GM21529 (cell line): ENCODE measurements around the gene SMO.

Experiments used
- ATAC-seq: cut with Tn5 transposase; IDR thresholded peaks from one replicate; pipeline ENCODE4 v1.9.1; 2021; ENCODE audit not compliant: unreplicated experiment

SMO gene

DNA sequence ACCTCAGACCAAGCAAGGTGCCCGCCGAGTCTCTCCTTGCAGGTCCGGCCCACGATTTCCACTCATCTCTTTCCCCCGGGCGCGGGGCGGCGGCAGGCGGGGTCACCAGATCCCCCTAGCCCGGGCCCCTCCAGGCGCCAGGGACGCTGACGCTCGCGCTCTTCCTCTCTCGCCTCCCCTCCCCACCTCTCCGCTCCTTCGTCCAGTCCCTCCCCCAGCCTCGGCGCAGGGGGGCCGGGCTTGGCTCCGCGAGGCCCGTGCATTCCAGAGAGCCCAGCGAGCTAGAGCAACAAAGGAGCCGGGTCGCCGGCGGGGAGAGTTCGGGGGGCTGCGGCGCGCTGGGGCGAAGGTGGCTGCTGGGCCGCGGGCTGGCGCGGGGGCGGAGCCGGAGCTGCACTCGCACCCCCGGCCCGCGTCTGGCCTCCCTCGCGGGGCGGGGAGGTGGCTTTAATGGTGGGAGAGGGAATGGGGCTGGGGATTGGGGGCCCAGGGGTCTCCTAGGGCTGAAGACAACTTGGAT, at the start of gene SMO:
Gene SMO (plus strand): TSS at position 262 of the 520 bp plus-strand sequence. CDS start 519 bp downstream, outside the sequence.
- ATAC-seq, result peak; percentile 50

DNA sequence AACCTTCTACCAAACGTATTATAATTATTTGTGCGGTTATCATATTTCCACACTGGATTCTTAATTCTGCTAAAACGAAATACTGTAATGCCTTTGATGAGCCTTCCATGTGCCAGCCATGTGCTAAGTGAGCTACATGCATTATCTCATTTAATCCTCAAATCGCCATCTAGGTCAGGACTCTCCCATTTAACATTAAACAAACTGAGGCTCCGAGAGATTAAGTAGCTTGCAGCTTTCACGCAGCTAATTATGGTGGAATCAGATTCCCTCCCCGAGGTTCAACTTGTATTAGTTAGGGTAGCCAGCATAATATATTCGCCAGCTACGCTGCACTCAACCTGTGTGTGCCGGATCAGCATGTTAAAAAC, 44.7 kb upstream of the SMO start:
- ATAC-seq, result no peak

DNA sequence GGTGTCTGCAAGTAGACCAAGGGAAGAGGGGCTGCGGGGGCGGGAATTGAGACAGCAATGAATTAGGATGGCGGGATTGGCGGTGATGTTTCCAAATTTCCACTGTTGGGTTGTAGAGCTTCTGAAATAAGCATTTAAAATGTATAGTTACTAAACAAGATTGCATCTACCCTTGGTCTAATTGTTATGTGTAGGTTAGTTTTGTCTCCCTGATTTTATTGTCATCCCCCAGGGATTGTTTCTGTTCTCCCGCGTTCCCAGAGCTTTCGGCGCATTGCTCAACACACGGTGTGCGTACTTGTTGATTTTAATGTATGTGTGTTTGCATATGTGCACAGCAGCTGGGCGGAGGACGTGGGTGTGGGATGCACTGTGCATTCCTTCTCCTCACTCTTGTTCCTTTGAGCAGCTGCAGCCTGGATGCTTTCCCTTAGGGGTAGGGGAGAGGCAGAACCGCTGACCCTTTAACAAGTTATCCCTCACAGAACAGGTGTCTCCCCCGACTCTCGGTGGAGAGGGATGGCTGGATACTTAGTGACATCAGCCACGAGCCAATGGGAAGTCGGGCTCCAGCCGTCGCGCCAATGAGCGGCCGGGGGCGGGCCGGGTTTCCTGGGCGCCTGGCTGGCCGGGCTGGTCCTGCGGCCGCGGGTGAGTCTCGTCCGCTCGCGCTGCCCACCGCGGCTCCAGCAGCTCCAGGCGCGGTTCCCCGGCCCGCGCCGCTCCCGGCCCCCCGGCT, 44.2 kb upstream of the SMO start, which contains the start of gene TSPAN33:
Gene TSPAN33 (plus strand): TSS at position 613 of the 739 bp plus-strand sequence. CDS start 274 bp downstream, outside the sequence.
- peak; percentile 69 for ATAC-seq

DNA sequence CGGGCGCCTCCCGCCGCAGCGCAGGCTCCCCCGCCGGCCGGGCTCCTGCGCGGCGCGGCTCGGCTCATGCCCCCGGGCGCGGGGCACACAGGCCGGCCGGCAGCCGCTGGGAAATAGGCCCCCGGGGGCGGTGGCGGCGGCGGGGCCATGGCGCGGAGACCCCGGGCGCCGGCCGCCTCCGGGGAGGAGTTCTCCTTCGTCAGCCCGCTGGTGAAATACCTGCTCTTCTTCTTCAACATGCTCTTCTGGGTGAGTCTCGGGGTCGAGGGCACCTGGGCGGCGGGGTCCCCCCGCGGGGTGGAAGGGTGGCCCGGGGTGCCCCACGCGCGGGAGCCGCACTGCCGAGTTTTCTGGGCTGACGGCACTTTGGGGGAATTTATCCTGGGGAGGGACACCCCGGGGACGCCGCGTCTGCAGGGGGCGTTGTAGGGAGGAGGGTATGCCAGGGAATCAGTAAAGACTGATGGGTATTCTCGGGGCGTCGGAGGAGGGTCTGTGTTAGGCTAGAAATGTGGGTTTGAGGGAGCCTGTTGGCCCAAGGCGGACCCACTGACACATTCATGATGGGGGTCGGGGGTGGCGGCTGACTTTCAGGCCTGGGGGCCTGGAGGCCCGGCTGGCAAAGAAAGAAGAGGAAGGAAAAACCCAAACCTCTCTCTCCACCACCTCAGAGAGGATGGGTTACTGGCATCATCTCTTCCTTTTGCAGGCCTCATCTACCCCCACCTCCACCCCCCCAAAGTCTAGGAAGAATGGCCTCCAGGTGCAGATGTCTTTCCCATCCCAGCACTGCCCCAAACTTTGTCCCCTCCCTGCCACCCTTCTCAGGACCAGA, 43.4 kb upstream of the SMO start:
- peak; percentile 21 for ATAC-seq

DNA sequence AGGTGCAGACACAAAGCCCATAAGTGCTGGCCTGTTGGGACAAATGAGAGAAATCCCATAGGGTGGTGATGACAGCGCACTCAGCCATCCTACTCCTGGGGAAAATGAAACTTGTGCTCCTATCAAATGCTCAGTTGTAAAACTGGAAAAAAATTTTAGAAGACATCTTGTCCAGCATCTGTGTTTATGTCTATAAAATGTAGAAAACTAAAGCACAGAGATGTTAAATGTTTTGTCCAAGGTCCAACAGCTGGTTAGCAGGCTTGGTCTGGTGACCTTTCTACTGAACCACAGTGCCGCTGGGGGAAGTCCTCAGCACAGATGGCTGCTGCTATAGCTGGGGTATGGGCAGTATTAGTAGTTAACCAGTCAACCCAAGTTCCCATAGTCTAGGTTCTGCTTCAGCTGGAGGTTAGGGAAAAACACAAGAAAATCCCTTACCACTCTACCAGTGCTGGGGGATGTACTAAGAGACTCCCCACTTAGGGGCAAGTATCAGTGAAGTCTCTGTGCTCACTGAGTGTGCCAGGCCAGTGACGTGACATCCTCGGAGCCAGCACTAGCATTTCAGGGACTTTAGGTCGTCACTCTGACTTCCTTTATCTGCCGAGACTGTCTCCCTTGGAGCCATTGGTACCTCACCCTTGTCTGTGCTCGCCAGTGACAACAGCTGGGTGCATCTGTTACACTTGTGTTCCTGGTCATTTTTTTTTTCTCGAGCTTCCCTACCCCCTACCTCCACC, 42.0 kb upstream of the SMO start:
- ATAC-seq, result peak; percentile 64

DNA sequence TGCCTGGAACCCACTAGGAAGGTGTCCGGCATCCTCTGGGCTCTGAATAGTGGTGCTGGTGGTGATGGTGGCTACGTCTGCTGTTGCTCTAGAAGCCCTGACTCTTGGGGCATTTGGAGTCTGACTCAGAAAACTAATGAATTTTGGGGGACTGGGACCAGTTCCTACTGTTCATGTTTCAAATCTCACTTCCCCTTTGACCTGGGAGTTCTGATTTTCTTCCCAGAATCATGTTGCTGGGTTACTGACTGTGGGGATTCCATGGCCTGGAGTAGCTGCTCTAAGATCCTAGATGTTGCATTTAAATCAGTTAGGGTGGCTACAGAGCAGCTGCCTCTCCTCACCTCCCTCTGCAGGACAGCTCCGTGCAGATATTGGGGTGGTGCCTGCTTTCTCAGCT, 40.7 kb upstream of the SMO start:
- ATAC-seq, result no peak

DNA sequence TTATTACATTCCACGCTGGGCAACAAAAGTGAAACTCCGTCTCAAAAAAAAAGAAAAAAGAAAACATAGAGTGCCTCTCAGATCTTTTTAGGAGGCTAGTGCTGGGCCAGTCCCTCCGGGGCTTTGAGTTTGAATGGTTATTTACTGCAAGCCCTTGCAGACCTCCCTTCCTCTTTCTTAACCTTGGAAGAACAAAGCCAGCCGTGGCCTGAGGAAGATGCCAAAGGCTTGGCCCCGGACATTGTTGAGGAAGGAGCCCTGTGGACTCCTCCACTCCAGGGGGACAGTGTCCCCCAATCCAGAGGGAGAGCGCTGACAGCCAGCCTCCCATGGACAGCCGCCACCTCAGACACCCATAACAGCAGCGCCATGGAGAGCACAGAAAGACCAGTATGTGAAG, 38.9 kb upstream of the SMO start:
- no peak for ATAC-seq

DNA sequence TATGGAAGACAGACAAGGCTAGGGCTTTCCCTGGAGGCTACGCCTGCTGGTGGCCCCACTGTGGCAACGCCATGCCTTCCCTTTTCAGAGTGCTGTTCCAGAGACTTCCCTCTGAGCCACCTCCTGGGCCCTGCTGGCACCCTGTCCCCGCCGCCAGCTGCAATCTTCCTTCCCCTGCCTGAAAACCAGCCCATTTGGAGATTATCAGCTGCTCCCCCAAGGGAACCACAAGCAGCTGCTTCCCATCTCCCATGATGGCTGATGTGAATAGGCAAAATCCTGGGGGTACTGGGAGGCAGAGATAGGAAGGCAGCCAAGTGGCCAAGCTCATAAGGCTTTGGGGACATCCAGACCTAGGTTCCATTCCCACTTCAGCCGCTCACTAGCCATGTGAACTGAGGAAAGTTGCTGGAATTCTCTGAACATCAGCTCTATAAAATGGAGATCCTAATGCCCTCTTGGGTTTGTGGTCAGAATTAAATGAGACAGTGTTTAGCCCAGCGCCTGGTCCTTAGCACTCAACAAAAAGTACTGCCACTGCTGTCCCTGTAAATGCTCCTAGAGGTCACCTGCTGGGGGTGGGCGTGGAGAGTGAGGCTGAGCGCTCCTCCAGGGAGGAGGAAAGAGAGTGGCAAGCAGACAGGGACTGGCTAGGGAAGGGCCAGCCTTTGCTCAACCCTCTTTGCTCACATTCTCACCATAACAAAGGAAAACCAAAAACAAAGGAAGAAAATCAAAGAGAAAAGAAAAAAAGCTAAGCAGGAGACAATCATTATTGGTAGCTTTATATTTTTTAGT, 38.0 kb upstream of the SMO start:
- ATAC-seq, result no peak

DNA sequence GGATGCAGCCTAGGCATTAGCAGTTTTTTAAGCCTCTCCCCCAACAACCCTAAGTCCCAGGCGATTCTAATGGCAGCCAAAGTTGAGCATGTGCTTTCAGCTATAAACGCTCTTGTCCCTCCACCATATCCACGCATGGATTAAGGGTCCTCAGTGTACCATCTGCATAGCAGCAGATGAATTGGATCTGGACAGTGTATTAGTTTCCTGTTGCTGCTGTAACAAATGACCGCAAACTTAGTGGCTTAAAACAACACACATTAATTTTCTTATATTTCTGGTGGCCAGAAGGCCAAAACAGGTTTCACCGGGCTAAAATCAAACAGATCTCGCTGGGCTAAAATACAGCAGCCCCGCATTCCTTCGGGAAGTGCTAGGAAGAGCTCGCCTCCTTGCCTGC, 30.8 kb upstream of the SMO start:
- ATAC-seq, result no peak

DNA sequence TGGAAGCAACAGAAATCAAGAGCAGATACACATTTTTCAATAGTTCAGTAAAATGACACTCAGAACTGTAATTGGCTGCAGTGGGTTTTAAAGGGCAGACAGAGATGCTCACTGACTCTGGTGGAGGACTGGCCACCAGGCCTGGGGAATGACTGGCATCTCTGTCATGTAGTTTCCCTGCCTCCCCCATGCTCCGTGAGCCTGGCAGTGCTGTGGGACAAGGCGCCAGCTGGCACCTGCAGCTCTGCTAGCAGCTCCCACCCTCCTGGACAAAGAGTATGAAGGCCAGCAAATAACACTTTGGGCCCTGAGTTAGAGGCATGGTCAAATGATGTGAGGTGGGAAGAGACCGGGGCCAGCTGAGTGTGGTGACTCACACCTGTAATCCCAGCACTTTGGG, 28.9 kb upstream of the SMO start:
- no peak for ATAC-seq

DNA sequence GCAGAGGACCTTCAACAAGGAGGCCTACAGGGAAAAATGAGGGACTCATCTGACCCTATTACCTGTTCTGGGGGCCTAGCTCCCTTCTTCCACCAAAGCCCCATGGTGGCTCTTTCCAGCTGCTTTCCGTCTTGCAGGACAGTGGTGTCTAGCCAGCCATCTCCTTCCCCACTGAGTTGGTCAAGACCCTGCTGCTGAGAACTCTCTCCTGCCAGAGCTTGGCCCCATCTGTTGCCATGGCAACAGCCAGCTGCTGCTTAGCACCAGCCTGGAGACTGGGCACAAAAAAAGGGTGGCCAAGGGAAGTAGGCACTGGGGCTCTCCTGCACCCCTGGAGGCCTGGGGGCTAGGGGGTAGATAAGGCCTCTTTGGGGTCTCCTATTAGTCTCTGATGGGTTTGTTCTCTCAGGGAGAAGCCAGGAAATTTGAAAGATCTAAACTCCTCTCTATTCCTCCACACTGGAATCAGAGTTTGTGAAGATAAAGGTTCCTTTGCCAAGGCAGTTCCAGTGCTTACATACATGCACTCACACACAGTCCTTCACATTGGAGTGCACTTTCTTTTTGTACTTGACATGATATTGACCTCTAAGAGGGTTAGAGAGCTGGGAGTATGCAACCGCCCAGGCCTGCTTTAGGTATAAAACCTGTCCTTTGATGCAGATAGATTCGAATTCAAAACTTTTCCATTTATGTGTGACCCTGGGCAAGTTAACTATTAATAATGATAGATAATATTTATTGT, 28.1 kb upstream of the SMO start:
- ATAC-seq, result no peak

DNA sequence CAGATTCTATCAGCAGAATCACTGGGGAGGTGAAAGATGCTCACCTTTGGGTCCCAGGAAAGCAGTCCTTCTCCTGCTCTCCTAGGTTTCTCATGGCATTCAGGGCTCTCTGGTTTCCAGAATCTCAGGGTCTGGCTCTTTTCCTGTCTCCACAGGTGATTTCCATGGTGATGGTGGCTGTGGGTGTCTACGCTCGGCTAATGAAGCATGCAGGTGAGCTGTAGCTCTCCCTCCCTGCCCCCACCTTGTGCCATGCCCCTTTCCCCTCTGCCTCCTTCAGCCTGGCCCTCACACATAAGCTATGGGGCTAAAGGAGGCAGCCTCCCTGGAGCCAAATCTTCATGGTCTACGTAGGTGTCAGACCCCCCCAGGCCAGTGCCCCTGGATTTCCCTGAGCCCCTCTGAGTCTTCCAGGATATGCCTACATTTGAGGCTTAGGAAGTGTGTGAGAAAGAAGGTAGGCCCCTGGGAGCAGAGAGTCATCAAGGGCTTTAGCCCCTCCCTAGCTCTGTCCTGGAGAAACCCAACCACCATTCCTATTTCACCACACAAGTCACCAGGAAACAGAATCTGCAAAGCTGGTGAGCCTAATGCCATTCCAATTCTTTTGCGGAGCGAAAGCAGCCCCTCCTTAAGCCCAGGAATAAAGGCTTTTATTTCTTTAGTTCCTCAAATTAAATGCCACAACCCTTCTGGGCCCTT, 26.8 kb upstream of the SMO start:
- ATAC-seq, result no peak

DNA sequence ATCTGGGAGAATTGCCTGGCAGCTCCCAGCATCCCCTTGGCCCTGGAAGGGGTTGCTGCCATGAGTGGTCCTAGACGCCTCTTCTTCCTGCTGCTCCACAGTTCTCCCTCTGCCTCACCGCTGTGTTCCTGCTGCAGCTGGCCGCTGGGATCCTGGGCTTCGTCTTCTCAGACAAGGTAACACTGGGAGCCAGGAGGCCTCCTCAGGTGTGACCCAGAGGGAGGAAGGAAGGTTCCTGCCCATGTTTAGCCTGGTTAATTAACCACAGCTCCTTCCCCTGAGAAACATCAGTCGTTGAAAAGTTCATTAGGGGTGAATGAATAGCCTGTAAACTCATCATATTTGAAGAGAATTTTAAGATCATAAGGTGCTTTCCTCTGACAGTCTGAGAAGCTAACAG, 25.7 kb upstream of the SMO start:
- ATAC-seq, result no peak

DNA sequence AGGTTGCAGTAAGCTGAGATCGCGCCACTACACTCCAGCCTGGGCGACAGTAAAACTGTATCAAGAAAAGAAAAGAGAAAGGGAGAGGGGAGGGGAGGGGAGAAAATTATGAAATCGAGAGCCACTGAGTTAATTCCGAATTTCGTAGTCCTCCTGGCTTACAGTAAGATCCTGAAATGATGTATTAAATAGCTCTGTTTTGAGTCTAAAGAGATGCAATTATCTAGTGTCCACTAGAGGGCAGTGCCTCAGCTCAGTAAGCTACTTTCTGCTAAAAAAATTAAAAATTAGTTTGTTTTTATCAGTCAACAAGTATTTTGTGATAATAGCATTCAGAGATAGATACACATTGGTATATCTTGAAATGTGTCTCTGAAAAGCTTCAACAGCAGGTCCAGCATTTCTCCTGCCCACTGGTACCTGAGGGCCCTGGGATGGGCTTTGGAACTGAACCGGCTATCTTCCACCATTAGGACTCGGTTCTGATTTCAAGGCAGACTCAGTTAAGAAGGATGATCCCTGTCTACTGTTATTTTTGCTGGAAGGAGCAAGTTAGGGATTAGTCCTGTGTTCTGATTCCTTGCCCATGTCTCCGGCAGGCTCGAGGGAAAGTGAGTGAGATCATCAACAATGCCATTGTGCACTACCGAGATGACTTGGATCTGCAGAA, 24.4 kb upstream of the SMO start:
- no peak for ATAC-seq

DNA sequence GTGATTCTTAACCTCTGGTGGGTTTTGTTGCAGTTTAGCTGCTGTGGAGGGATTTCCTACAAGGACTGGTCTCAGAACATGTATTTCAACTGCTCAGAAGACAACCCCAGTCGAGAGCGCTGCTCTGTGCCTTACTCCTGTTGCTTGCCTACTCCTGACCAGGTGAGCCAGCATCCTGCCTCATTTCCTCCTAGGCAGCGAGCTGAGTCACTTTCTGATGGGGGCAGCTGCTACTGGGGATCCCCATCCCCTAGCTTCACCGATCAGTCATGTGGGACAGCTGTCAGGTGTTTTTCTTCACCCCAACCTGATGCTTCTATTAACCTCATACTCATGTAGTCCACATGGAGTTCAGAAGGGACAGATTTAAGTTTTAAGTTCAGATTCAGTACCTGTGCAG, 21.7 kb upstream of the SMO start:
- ATAC-seq, result peak; percentile 49

DNA sequence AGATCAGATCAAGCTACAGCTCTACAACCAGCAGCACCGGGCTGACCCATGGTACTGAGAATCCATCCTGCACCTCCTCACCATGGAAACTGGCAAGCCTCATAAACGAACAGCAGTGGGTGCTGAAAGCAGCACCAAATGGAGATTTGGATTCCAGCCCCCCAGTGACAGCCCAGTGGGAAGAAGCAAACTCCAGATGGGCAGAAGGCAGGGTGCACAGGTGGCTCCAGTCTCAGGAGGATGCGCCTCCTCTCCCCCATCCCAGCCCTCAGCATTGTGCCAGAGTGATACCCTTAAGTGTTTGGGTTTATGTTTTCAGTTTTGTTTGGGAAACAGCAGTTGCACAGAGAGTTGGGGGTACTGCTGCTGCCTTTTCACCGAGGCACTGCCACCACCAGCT, 20.6 kb upstream of the SMO start:
- no peak for ATAC-seq

DNA sequence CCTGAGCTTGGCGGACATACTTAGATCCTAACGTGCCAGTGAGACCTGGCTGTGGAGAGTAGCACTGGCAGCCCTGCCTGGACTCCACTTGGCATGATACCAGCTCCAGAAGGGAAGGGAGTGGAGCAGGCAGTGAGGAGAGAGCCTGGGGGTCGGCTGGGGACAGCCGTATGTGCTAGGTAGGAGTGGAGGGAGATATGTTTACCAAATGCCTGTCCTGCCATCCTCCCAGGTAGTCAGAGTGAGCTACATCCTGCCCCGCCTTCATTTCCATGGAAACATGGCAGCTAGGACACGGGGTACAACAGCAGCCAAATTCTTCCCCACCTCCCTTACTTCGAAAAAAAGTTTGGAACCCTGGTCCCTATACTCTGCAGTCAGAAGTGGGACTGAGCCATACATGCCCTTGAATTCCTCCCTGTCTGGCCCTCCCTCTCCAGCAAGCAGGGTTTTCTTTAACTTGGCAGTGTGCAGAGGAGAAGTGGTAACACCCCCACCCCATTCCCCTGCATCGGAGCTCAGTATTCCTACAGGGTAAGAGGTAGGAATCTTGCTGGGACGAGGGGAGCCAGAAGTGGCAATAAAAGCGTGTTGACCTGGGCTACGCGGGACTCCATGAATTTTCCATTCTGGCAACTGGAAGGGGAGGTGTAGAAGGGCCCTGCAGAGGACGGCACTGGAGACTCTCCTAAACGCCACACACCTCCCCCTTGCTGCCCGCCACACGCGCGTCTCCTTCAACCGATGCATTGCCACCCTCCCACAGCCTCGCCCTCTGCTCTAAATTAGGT, 20.0 kb upstream of the SMO start:
- no peak for ATAC-seq

DNA sequence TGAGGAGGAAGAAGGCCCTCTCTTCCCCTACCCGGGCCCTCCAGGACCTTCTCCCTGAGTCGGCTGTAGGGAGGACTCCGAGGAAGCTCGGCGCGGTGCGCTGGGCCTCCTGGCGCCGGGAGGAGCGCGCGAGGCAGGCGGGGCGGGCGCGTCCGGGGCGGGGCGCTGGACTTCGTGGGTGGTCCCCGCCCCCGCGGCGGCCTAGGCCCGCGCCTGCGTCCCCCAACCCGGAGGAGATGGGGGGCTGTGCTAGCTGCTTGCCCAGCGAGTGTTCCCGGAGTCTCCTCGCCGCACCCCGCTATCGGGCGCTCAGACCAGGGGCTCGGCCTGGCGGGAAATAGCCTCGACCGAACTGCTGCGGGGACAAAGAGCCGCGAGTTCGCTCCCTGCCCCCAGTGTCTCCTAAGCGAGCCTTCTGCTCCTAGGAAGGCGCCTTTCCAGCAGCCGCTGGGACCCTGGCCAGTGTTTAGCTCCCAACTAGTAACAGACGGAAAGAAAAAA, 19.2 kb upstream of the SMO start:
- ATAC-seq, result no peak
